ENCODE results near the gene HDX. TPM values are rescaled to one million over a fixed set of nuclear protein-coding genes. Genes with fewer than 3 reads are reported as not detected.

HDX gene
- total and polyA plus RNA-seq, 4 donors: 4.3 to 9.8 (median 7.7) TPM

Small RNA genes lying within 50 kb of the gene (small RNA-seq; reads per million reads assigned to genes)
- not detected for gene AL450471.1 (ENCODE audit: low replicate concordance)
